HG03571 (cell line): ENCODE measurements around the gene TGFBR2.
"Not testable (repeated sequence)": the region's sequence is repeated elsewhere in the genome, so short reads cannot be mapped to it uniquely, and the experiment has no call there.

Source experiments
- ATAC-seq: cut with Tn5 transposase; IDR thresholded peaks from one replicate; pipeline ENCODE4 v1.9.1; 2021; ENCODE audit not compliant: unreplicated experiment

TGFBR2 gene

GRCh38 chr3:30654269-30654668, 47.9 kb downstream of the TGFBR2 start:
- no peak for ATAC-seq

GRCh38 chr3:30655187-30655812, 48.9 kb downstream of the TGFBR2 start:
- ATAC-seq = peak; percentile 35

GRCh38 chr3:30656624-30657141, 50.3 kb downstream of the TGFBR2 start:
- ATAC-seq = no peak

DNA sequence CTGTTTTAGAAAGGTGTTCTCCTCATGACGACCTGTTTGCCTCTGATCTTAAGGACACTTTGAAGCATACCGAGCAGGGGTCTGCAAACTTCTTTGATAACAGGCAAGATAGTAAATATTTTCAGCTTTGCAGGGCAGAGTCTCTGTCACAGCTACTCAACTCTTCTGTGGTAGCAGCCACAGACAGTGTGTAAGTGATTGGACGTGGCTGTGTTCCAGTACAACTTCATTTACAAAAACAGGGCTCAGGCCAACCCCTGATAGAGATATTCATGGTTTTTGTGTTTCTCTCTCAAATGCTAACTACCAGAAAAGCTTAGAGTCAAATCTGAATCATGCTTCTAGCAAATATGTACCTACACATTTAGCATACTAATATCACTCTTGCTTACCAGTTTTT, 51.5 kb downstream of the TGFBR2 start:
- ATAC-seq = peak; percentile 13

GRCh38 chr3:30658328-30659052, 52.1 kb downstream of the TGFBR2 start:
- peak; percentile 92 for ATAC-seq

DNA sequence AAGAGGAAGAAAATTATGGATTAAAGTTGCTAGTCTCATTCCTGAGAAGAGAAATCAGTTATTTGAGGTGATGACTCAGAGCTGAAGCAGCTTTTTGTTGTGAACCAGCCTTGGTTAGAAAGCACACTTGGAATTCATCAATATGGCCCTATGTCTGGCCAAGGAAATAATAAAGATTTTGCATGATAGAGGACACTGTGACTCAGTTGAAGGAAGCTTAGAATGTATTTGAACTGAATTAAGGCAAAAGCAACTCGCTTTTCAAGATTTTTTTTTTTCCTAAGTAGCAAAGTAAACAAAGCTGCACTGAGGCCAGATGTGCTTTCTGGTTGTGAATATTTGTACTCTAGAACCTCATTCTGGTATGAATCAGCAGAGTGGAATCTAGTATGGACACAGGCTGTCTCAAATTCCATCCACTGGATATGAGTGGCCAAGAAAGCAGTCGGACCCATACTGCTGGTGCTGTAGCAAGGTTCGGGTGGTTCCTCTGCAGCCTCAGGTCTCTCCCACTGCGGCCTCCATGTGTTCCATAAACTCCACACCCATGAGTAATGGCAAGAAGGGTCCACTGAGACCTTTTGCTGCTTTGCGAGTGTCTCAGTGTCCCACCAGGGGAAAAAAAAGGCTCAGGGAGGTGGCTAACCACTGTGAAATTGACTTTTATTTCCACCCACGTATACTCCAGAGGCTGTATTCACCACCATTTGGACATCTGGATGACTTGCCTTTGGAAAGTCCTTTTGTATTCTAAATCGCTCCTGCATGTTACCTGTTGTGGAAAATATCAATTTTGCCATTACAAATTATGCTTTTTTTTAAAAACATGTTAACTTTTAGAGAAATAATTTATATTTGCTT, 53.1 kb downstream of the TGFBR2 start:
- no peak for ATAC-seq

- no peak for ATAC-seq
Observed at GRCh38 chr3:30660136-30660535, 53.7 kb downstream of the TGFBR2 start.

GRCh38 chr3:30660656-30661055, 54.3 kb downstream of the TGFBR2 start:
- ATAC-seq = no peak

DNA sequence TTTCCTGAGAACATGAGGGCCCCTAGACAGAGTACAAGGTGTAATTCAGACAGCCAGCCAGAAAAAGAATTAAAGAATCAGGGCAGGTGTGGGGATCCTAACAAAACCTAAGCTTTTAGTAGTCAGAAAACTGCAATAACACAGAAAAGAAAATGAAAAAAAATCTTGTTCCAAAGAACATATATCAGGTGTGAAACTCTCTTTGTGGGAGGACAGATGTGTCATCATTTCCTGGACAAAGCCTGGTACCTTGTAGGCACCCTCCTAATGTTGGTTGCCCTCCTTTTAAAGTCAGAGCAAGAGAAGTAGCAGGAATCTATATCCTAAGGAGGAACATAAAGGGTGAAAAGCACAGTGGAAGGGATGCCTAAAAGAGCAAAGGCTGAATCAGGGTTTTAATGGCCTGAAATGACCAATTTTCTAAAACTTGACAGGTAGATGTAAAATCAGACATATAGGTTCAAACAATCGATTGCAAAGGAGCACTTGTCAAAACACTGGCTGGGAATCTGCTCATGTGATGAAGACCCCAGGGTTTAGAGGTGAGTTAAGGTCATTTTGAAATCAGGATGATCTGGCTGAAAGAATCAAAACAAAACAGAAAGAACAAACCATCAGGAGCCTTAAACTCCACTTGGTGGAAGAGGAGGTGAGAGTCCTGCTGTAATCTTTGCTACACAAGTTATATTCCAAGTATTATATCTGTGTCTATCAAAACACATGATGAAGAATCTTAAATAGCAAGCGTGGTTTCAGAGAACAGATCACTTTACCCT, 54.9 kb downstream of the TGFBR2 start:
- ATAC-seq = no peak

DNA sequence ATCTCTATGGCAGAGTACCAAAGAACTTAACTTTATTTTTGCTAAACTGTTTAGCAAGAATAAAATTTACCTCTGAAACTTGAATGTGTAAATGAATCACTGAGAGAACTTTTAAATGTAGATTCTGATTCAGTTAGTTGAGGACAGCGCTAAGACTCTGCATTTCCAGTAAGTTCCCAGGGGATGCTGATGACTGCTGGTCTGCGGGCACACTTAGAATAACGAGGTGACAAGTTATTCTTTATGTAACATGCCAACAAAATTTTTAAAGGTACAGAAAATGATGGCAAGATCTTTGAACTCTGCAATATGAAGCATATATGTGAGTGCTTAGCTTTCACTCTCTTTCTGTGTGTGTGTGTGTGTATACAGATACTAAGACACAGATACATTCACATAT, 56.4 kb downstream of the TGFBR2 start:
- ATAC-seq = no peak

GRCh38 chr3:30663533-30664241, 57.3 kb downstream of the TGFBR2 start:
- no peak for ATAC-seq

- no peak for ATAC-seq
Observed at GRCh38 chr3:30664459-30664858, 58.1 kb downstream of the TGFBR2 start.

GRCh38 chr3:30664884-30665283, 58.5 kb downstream of the TGFBR2 start:
- no peak for ATAC-seq

GRCh38 chr3:30665539-30665938, 59.1 kb downstream of the TGFBR2 start:
- ATAC-seq = no peak

DNA sequence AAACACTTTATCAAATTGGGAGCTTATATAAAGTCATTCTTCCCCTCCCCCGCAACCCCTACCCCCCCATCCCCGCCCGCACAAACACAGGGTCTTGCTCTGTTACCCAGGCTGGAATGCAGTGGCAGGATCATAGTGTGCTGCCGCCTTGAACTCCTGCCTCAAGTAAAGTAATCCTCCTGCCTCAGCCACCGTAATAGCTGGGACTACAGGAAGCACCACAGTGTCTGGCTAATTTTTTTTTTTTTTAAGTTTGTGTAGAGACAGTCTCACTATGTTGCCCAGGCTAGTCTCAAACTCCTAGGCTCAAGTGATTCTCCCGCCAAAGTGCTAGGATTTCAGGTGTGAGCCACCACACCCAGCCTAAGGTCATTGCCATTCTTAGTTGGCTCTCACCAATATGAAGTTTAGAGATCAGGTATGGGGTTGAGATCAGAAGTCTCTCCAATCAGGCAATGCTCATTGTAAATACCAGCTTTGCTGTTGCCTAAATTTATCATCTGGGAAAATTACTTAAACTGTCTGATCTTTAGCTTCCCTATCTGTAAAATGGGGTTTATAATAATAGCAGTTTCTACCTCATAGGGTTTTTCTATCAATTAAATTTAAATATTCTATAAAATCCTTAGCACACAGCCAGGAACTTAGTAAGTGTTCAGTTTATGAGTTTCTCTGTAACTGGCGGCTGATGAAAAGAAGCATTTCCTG, 60.3 kb downstream of the TGFBR2 start:
- ATAC-seq = no peak

- no peak for ATAC-seq
Observed at GRCh38 chr3:30667280-30667651, 60.9 kb downstream of the TGFBR2 start.

DNA sequence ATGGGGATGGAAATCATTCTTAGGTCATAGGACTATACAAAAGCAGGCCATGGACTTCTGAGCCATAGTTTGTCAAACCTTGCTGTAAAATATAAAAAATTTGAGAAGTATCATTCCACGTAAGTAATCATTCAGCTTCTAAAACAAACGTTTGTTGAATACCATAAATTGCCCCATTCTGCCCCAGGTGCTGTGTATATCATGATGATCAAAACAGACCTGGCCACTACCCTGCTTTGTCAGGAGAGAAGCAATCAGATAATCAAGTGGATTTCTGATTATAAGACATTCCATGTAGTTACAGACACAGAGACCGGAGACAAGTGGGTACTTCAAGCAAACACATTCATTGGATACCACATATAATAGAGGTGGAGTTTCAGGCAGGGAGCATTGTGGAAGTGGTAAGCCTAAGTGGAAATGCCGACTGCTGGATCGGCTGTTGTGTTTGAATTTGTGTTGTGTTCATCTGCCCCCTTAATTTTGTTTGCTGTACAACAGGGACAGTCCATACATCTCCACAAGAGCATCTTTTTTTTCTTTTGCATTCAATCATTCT, 61.7 kb downstream of the TGFBR2 start:
- ATAC-seq = no peak

DNA sequence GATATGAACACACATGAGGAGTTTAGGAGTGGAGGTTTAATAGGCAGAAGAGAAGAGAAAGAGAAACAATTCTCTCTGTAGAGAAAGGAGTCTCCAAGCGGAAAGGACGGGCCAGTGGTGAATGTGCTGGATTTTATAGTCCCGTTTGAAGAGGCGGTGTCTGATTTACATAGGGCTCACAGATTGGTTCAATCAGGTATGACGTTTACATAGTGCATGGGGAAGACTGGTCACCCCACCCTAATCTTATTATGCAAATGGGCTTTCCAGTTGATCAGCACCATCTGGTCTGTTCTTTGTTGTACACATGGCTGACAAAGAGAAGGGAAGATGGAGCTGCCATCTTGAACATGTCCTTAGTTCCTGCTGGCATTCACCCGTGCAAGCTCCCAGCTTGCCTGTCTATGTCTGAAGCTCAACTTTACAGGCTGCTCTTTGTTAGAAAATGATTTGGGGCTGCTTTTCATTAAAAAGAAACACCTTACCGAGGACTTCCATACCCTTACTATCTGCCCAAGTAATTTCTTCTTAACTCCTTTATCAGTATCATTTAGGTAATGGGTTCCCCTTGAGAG, 63.0 kb downstream of the TGFBR2 start:
- ATAC-seq = not testable (repeated sequence)

GRCh38 chr3:30670292-30670691, 63.9 kb downstream of the TGFBR2 start:
- no peak for ATAC-seq
